K562 (cell line): ENCODE measurements around the gene NECAB2. TPM values are rescaled to one million over a fixed set of nuclear protein-coding genes. Genes with fewer than 3 reads are reported as not detected.
A peak's percentile ranks its signal among the peaks of the same experiment; 100 is the strongest.

Source experiments
- ATAC-seq: fragments of 200-7000 bp; cut with Tn5 transposase; 3 replicates; pipeline ENCODE4 v1.9.1; 2020; ENCODE audit warnings: moderate library complexity
- BruUV-seq: library from RNA; stranded (reverse); fragments of 400-500 nt; replicated peaks from 2 replicates; lab custom pipeline; 2021; lab: Mats Ljungman, UMichigan
- CTCF ChIA-PET: fragments of 300-600 bp; formaldehyde crosslinking; extraction: SDS; loops from one replicate; lab custom pipeline; 2021; ENCODE audit warnings: low intra/inter-chr PET ratio; lab: Yijun Ruan, JAX
- POLR2A ChIA-PET: fragments of 300-600, 350-650 bp; sonication (Branson Sonifier 250); formaldehyde crosslinking; extraction: SDS; loops from one replicate; lab custom pipeline; 2021; ENCODE audit warnings: antibody characterized with exemption, inconsistent platforms; lab: Yijun Ruan, JAX
- DNase-seq, 4 experiments: peaks; one replicate each; pipeline versions ENCODE4 v3.0.0 to v3.0.0-alpha.2; 2011 to 2018; ENCODE audit warnings: low spot score in 3 of 4, mixed read lengths in 3 of 4; ENCODE audit errors: extremely low read depth in 1 of 4
- FAIRE-seq: peaks from 2 replicates; lab custom pipeline; 2011; peaks lifted over from hg19 to GRCh38; lab: Jason Lieb, UNC
- H2AFZ ChIP-seq: 2 replicates; pipeline ENCODE4 v1.6.0; 2011; ENCODE audit warnings: low read depth, low read length, control low read depth, inconsistent platforms
- H3K27ac ChIP-seq: fragments of 200-600 bp; 3 replicates; pipeline ENCODE4 v1.8.0; 2011; ENCODE audit warnings: low read depth, mild to moderate bottlenecking, control low read depth, inconsistent platforms, low read length, moderate library complexity, mixed read lengths; ENCODE audit errors: extremely low read depth
- H3K27me3 ChIP-seq, 2 experiments: fragments of 300-600 bp in 1 of 2; 2 replicates in 1 of 2; 3 replicates in 1 of 2; pipeline versions ENCODE4 v1.6.0 to v1.8.0; 2011; ENCODE audit warnings: inconsistent platforms in 2 of 2, low read length in 2 of 2, mild to moderate bottlenecking in 1 of 2, mixed read lengths in 1 of 2, moderate library complexity in 1 of 2; ENCODE audit not compliant: control insufficient read depth in 2 of 2, insufficient read depth in 2 of 2
- H3K36me3 ChIP-seq: fragments of 300-600 bp; 3 replicates; pipeline ENCODE4 v1.8.0; 2011; ENCODE audit warnings: mild to moderate bottlenecking, low read length, inconsistent platforms; ENCODE audit not compliant: control insufficient read depth, insufficient read depth
- H3K4me1 ChIP-seq, 2 experiments: fragments of 200-600 bp in 1 of 2; replicated peaks in 1 of 2; 2 replicates in 1 of 2; 3 replicates in 1 of 2; pipeline versions ENCODE4 v1.5.1 to v1.8.0; 2011; ENCODE audit warnings: inconsistent platforms in 2 of 2, low read length in 2 of 2, mild to moderate bottlenecking in 1 of 2, mixed read lengths in 1 of 2, moderate library complexity in 1 of 2; ENCODE audit not compliant: control insufficient read depth in 2 of 2, insufficient read depth in 2 of 2
- H3K4me2 ChIP-seq: 2 replicates; pipeline ENCODE4 v1.6.1; 2011; ENCODE audit warnings: low read length, control low read depth, inconsistent platforms, mixed read lengths; ENCODE audit not compliant: insufficient read depth
- H3K4me3 ChIP-seq: fragments of 200-600 bp; sonication (generic), shearing (Covaris generic); 2 replicates; pipeline ENCODE4 v1.5.1; 2016; ENCODE audit warnings: control low read depth, inconsistent platforms
- H3K79me2 ChIP-seq: fragments of 200-600 bp; 3 replicates; pipeline ENCODE4 v1.8.0; 2011; ENCODE audit warnings: low read length, inconsistent platforms; ENCODE audit not compliant: control insufficient read depth, insufficient read depth
- H3K9ac ChIP-seq, 2 experiments: 2 replicates each; pipeline versions ENCODE4 v1.6.0 to v1.6.1; 2011; ENCODE audit warnings: low read depth in 2 of 2, low read length in 2 of 2, control low read depth in 1 of 2, inconsistent platforms in 1 of 2, mild to moderate bottlenecking in 1 of 2, mixed read lengths in 1 of 2; ENCODE audit not compliant: insufficient read depth in 1 of 2
- H3K9me1 ChIP-seq: one replicate; pipeline ENCODE4 v1.6.0; 2011; ENCODE audit warnings: inconsistent platforms, mild to moderate bottlenecking, low read length, moderate library complexity; ENCODE audit not compliant: control insufficient read depth, insufficient read depth
- H3K9me3 ChIP-seq: replicated peaks from 2 replicates; pipeline ENCODE4 v1.5.1; 2011; ENCODE audit warnings: low read depth, low read length, inconsistent platforms; ENCODE audit not compliant: control insufficient read depth, insufficient read depth
- H4K20me1 ChIP-seq: replicated peaks from 2 replicates; pipeline ENCODE4 v1.6.1; 2011; ENCODE audit warnings: low read length, inconsistent platforms, mixed read lengths; ENCODE audit not compliant: control insufficient read depth, insufficient read depth
- BCL6 ChIP-seq: fragments of 250-450 bp; sonication (Bioruptor Pico); IDR thresholded peaks from 2 replicates; pipeline ENCODE4 v1.4.0; 2020
- ETS2 ChIP-seq: IDR thresholded peaks from 2 replicates; pipeline ENCODE4 v1.6.1; 2016; ENCODE audit warnings: borderline replicate concordance, missing genetic modification characterization, mild to moderate bottlenecking, moderate library complexity, missing compliant biosample characterization; ENCODE audit not compliant: poor library complexity, severe bottlenecking
- HDGF ChIP-seq: fragments of 450-650 bp; IDR thresholded peaks from 2 replicates; pipeline ENCODE4 v1.6.1; 2016
- MCM3 ChIP-seq: fragments of 450-650 bp; IDR thresholded peaks from 2 replicates; pipeline ENCODE4 v1.6.1; 2016
- MCM7 ChIP-seq, 2 experiments: fragments of 450-650 bp; IDR thresholded peaks; 2 replicates each; pipeline ENCODE4 v1.6.1; 2016 to 2018
- PCBP2 ChIP-seq: fragments of 200-400 bp; formaldehyde crosslinking; IDR thresholded peaks from 2 replicates; pipeline ENCODE4 v1.6.1; 2018; ENCODE audit warnings: low read length, low read depth, mild to moderate bottlenecking, moderate library complexity; ENCODE audit not compliant: poor library complexity, severe bottlenecking
- POLR2H ChIP-seq: IDR thresholded peaks from 2 replicates; pipeline ENCODE4 v1.6.1; 2016; ENCODE audit warnings: missing genetic modification characterization, low read depth, mild to moderate bottlenecking, control low read depth, missing compliant biosample characterization, moderate library complexity
- TRIM24 ChIP-seq, 2 experiments: fragments of 450-650 bp; IDR thresholded peaks; 2 replicates each; pipeline ENCODE4 v1.6.1; 2016
- ZBTB1 ChIP-seq: sonication (generic); formaldehyde crosslinking; IDR thresholded peaks from 2 replicates; pipeline ENCODE4 v1.8.1; 2023; ENCODE audit warnings: missing genetic modification reagents, low read depth, mild to moderate bottlenecking, borderline replicate concordance
- WGBS: fragments of 100-300 bp; shearing (Covaris generic); methylation state at CpG from one replicate; pipeline ENCODE4 v1.1.6; 2016; ENCODE audit warnings: low coverage, mixed read lengths; ENCODE audit not compliant: insufficient coverage; ENCODE audit errors: missing lambda C conversion rate; 5-methylcytosine and 5-hydroxymethylcytosine counted together
- in situ Hi-C: fragments of 300-500 bp; cut with MboI; formaldehyde crosslinking; loops from 4 replicates; pipeline ENCODE4 v1.15.0; 2018; ENCODE audit warnings: inconsistent platforms, mixed read lengths
- intact Hi-C: fragments of 100-400 bp; cut with micrococcal nuclease; formaldehyde crosslinking; loops from 2 replicates; pipeline ENCODE4 v1.14.2; 2022
- polyA plus RNA-seq, 8 experiments: library from polyadenylated mRNA; depleted of rRNA in 4 of 8; stranded (reverse) in 5 of 8; unstranded in 3 of 8; fragments of >200 nt; fragmentation: Nextera tagmentation in 2 of 8; fragmentation: Illumina TruSeq in 1 of 8; extraction: Ambion mirVana in 2 of 8; extraction: Trizol in 1 of 8; gene quantifications; 2 replicates each; pipeline versions ENCODE4 v1.2.1 to v1.2.3, GENCODE V29; 2011 to 2014; ENCODE audit warnings: inconsistent platforms in 1 of 8, missing spikeins in 1 of 8
- total RNA-seq, 7 experiments: library from RNA; depleted of rRNA in 6 of 7; stranded (reverse); fragments of >200 nt in 6 of 7; fragmentation: Illumina TruSeq in 2 of 7; extraction: Trizol in 2 of 7; gene quantifications; 2 replicates each; pipeline versions ENCODE4 v1.2.1 to v1.2.3, GENCODE V29; 2011 to 2021; ENCODE audit warnings: low replicate concordance in 1 of 7
- TF ChIP-seq, protein P1 (sequence below): fragments of 200-800 bp; sonication (Bioruptor generic); IDR thresholded peaks from 2 replicates; pipeline ENCODE4 v1.6.1; 2017; ENCODE audit warnings: missing genetic modification characterization, missing compliant biosample characterization
- TF ChIP-seq, protein P2 (sequence below): sonication (generic); IDR thresholded peaks from 2 replicates; pipeline ENCODE4 v1.6.1; 2016
- TF ChIP-seq, protein P3 (sequence below), 2 experiments: IDR thresholded peaks; 2 replicates each; pipeline ENCODE4 v1.6.1; 2011; ENCODE audit warnings: borderline replicate concordance in 1 of 2, control low read depth in 1 of 2, low read depth in 1 of 2, low read length in 1 of 2, mild to moderate bottlenecking in 1 of 2, mixed read lengths in 1 of 2, moderate library complexity in 1 of 2; ENCODE audit not compliant: insufficient read depth in 1 of 2, insufficient read length in 1 of 2, poor library complexity in 1 of 2, severe bottlenecking in 1 of 2; ENCODE audit errors: extremely low read depth in 1 of 2
- TF ChIP-seq, protein P4 (sequence below), 2 experiments: fragments of 450-650 bp; IDR thresholded peaks; 2 replicates each; pipeline ENCODE4 v1.6.1; 2018; ENCODE audit warnings: mild to moderate bottlenecking in 2 of 2, low read depth in 1 of 2; ENCODE audit not compliant: partially characterized antibody in 2 of 2

NECAB2 gene
- total and polyA plus RNA-seq, 9 of the 15 experiments (the other 6 are each of a cell fraction or from before 2014, with no cell fraction given), result 0.03 to 0.28 TPM; not detected in 7

DNA sequence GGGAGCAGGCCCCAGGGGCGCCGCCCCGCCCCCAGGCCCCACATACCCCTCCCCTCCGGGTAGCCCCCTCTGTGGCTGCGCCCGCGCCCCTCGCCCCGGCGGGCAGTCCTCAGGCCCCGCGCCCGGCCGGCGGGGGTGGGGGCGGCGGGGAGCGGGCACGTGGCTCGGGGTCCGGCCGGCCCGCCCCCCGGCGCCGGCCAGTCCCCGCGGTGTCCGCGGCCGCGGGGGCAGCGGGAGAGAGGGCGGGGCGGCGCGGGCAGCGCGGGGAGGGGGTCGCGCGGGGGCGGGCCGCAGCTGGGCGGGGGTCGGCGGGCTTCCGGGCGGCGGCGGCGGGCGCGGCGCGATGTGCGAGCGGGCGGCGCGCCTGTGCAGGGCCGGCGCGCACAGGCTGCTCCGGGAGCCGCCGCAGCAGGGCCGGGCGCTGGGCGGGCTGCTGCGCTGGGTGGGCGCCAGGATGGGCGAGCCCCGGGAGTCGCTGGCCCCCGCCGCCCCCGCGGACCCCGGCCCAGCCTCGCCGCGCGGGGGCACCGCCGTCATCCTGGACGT is 335 bp downstream of the NECAB2 start:
- peak overlapping the region in 1 of 2 experiments; percentile 80; a peak in 2 of 4 replicates for H3K9ac ChIP-seq
- peaks cover 0 to 33% of the 10 kb centered on the region in 2 experiments; a peak in 1 of 5 replicates for H3K4me1 ChIP-seq
- 12% methylated on average over 10 of the region's 87 CpGs for WGBS
- intact Hi-C loops (loop anchor here (1.0 kb wide), 2 partner anchors 76 to 97 kb away; no protein-coding TSS in a partner anchor), in situ Hi-C loops (no loop called here)
- BruUV-seq, result no TSS peak
- POLR2A ChIA-PET, result no interaction called here
- H2AFZ ChIP-seq, result no peak overlapping the region
- H3K4me2 ChIP-seq, result no peak overlapping the region
- DNase-seq, result peak in 3 of 4 experiments; percentile 18 to 91 (median 91)
- H3K9me3 ChIP-seq, result no peaks in the 10 kb centered on the region
- H3K79me2 ChIP-seq, result no peaks in the 10 kb centered on the region
- ATAC-seq, result peak; percentile 49
- H4K20me1 ChIP-seq, result peaks cover 7% of the 10 kb centered on the region; the same call in 1 of the 2 replicates
- CTCF ChIA-PET, result interaction anchor here (0.6 to 3.5 kb wide), 7 partner anchors 76 to 1463 kb away, joined by 3 to 37 read pairs (median 4); no protein-coding TSS in a partner anchor
- peak overlapping the region; percentile 33 for H3K4me3 ChIP-seq
- FAIRE-seq, result no peak
- no peak overlapping the region for H3K27ac ChIP-seq
- H3K9me1 ChIP-seq, result no peaks in the 10 kb centered on the region
- H3K27me3 ChIP-seq, result peaks cover 20 to 38% of the 10 kb centered on the region in 2 experiments; a peak in 3 of 5 replicates
- no peaks in the 10 kb centered on the region for H3K36me3 ChIP-seq
- TF ChIP-seq MCM7 (IDR thresholded peaks at IDR 0.05), result no peak
- TF ChIP-seq, protein P1, sequence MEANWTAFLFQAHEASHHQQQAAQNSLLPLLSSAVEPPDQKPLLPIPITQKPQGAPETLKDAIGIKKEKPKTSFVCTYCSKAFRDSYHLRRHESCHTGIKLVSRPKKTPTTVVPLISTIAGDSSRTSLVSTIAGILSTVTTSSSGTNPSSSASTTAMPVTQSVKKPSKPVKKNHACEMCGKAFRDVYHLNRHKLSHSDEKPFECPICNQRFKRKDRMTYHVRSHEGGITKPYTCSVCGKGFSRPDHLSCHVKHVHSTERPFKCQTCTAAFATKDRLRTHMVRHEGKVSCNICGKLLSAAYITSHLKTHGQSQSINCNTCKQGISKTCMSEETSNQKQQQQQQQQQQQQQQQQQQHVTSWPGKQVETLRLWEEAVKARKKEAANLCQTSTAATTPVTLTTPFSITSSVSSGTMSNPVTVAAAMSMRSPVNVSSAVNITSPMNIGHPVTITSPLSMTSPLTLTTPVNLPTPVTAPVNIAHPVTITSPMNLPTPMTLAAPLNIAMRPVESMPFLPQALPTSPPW (CRISPR knock-in tag), result peak; percentile 11; the same call in 1 of the 2 replicates
- TF ChIP-seq, protein P2, sequence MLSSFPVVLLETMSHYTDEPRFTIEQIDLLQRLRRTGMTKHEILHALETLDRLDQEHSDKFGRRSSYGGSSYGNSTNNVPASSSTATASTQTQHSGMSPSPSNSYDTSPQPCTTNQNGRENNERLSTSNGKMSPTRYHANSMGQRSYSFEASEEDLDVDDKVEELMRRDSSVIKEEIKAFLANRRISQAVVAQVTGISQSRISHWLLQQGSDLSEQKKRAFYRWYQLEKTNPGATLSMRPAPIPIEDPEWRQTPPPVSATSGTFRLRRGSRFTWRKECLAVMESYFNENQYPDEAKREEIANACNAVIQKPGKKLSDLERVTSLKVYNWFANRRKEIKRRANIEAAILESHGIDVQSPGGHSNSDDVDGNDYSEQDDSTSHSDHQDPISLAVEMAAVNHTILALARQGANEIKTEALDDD, result no peak
- no peak for TF ChIP-seq MCM3
- no peak for TF ChIP-seq ETS2 (tag)
- no peak for TF ChIP-seq TRIM24 (IDR thresholded peaks at IDR 0.05)
- TF ChIP-seq, protein P3, sequence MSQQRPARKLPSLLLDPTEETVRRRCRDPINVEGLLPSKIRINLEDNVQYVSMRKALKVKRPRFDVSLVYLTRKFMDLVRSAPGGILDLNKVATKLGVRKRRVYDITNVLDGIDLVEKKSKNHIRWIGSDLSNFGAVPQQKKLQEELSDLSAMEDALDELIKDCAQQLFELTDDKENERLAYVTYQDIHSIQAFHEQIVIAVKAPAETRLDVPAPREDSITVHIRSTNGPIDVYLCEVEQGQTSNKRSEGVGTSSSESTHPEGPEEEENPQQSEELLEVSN (IDR thresholded peaks at IDR 0.05; ENCODE audit: borderline replicate concordance in 1 of 2, extremely low read depth in 1 of 2, insufficient read depth in 1 of 2, insufficient read length in 1 of 2, low read depth in 1 of 2, low read length in 1 of 2, poor library complexity in 1 of 2, severe bottlenecking in 1 of 2), result peak in 1 of 2 experiments; percentile 12
- TF ChIP-seq PCBP2, result no peak
- TF ChIP-seq POLR2H (tag), result no peak
- no peak for TF ChIP-seq ZBTB1
- no peak for TF ChIP-seq HDGF
- no peak for TF ChIP-seq BCL6
- TF ChIP-seq, protein P4, sequence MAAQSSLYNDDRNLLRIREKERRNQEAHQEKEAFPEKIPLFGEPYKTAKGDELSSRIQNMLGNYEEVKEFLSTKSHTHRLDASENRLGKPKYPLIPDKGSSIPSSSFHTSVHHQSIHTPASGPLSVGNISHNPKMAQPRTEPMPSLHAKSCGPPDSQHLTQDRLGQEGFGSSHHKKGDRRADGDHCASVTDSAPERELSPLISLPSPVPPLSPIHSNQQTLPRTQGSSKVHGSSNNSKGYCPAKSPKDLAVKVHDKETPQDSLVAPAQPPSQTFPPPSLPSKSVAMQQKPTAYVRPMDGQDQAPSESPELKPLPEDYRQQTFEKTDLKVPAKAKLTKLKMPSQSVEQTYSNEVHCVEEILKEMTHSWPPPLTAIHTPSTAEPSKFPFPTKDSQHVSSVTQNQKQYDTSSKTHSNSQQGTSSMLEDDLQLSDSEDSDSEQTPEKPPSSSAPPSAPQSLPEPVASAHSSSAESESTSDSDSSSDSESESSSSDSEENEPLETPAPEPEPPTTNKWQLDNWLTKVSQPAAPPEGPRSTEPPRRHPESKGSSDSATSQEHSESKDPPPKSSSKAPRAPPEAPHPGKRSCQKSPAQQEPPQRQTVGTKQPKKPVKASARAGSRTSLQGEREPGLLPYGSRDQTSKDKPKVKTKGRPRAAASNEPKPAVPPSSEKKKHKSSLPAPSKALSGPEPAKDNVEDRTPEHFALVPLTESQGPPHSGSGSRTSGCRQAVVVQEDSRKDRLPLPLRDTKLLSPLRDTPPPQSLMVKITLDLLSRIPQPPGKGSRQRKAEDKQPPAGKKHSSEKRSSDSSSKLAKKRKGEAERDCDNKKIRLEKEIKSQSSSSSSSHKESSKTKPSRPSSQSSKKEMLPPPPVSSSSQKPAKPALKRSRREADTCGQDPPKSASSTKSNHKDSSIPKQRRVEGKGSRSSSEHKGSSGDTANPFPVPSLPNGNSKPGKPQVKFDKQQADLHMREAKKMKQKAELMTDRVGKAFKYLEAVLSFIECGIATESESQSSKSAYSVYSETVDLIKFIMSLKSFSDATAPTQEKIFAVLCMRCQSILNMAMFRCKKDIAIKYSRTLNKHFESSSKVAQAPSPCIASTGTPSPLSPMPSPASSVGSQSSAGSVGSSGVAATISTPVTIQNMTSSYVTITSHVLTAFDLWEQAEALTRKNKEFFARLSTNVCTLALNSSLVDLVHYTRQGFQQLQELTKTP (IDR thresholded peaks at IDR 0.05; ENCODE audit: low read depth in 1 of 2, partially characterized antibody in 2 of 2), result no peak
